K562 (cell line): ENCODE measurements around the gene FOXRED2. TPM values are rescaled to one million over a fixed set of nuclear protein-coding genes. Genes with fewer than 3 reads are reported as not detected.
A peak's percentile ranks its signal among the peaks of the same experiment; 100 is the strongest.

Experiments
- ATAC-seq: fragments of 200-7000 bp; cut with Tn5 transposase; 3 replicates; pipeline ENCODE4 v1.9.1; 2020; ENCODE audit warnings: moderate library complexity
- BruUV-seq: library from RNA; stranded (reverse); fragments of 400-500 nt; replicated peaks from 2 replicates; lab custom pipeline; 2021; lab: Mats Ljungman, UMichigan
- CTCF ChIA-PET: fragments of 300-600 bp; formaldehyde crosslinking; extraction: SDS; loops from one replicate; lab custom pipeline; 2021; ENCODE audit warnings: low intra/inter-chr PET ratio; lab: Yijun Ruan, JAX
- POLR2A ChIA-PET: fragments of 300-600, 350-650 bp; sonication (Branson Sonifier 250); formaldehyde crosslinking; extraction: SDS; loops from one replicate; lab custom pipeline; 2021; ENCODE audit warnings: antibody characterized with exemption, inconsistent platforms; lab: Yijun Ruan, JAX
- DNase-seq, 4 experiments: peaks; one replicate each; pipeline versions ENCODE4 v3.0.0 to v3.0.0-alpha.2; 2011 to 2018; ENCODE audit warnings: low spot score in 3 of 4, mixed read lengths in 3 of 4; ENCODE audit errors: extremely low read depth in 1 of 4
- FAIRE-seq: peaks from 2 replicates; lab custom pipeline; 2011; peaks lifted over from hg19 to GRCh38; lab: Jason Lieb, UNC
- H2AFZ ChIP-seq: 2 replicates; pipeline ENCODE4 v1.6.0; 2011; ENCODE audit warnings: low read depth, low read length, control low read depth, inconsistent platforms
- H3K27ac ChIP-seq: fragments of 200-600 bp; 3 replicates; pipeline ENCODE4 v1.8.0; 2011; ENCODE audit warnings: low read depth, mild to moderate bottlenecking, control low read depth, inconsistent platforms, low read length, moderate library complexity, mixed read lengths; ENCODE audit errors: extremely low read depth
- H3K27me3 ChIP-seq, 2 experiments: fragments of 300-600 bp in 1 of 2; 2 replicates in 1 of 2; 3 replicates in 1 of 2; pipeline versions ENCODE4 v1.6.0 to v1.8.0; 2011; ENCODE audit warnings: inconsistent platforms in 2 of 2, low read length in 2 of 2, mild to moderate bottlenecking in 1 of 2, mixed read lengths in 1 of 2, moderate library complexity in 1 of 2; ENCODE audit not compliant: control insufficient read depth in 2 of 2, insufficient read depth in 2 of 2
- H3K36me3 ChIP-seq: fragments of 300-600 bp; 3 replicates; pipeline ENCODE4 v1.8.0; 2011; ENCODE audit warnings: mild to moderate bottlenecking, low read length, inconsistent platforms; ENCODE audit not compliant: control insufficient read depth, insufficient read depth
- H3K4me1 ChIP-seq, 2 experiments: fragments of 200-600 bp in 1 of 2; replicated peaks in 1 of 2; 2 replicates in 1 of 2; 3 replicates in 1 of 2; pipeline versions ENCODE4 v1.5.1 to v1.8.0; 2011; ENCODE audit warnings: inconsistent platforms in 2 of 2, low read length in 2 of 2, mild to moderate bottlenecking in 1 of 2, mixed read lengths in 1 of 2, moderate library complexity in 1 of 2; ENCODE audit not compliant: control insufficient read depth in 2 of 2, insufficient read depth in 2 of 2
- H3K4me2 ChIP-seq: 2 replicates; pipeline ENCODE4 v1.6.1; 2011; ENCODE audit warnings: low read length, control low read depth, inconsistent platforms, mixed read lengths; ENCODE audit not compliant: insufficient read depth
- H3K4me3 ChIP-seq: fragments of 200-600 bp; sonication (generic), shearing (Covaris generic); 2 replicates; pipeline ENCODE4 v1.5.1; 2016; ENCODE audit warnings: control low read depth, inconsistent platforms
- H3K79me2 ChIP-seq: fragments of 200-600 bp; 3 replicates; pipeline ENCODE4 v1.8.0; 2011; ENCODE audit warnings: low read length, inconsistent platforms; ENCODE audit not compliant: control insufficient read depth, insufficient read depth
- H3K9ac ChIP-seq, 2 experiments: 2 replicates each; pipeline versions ENCODE4 v1.6.0 to v1.6.1; 2011; ENCODE audit warnings: low read depth in 2 of 2, low read length in 2 of 2, control low read depth in 1 of 2, inconsistent platforms in 1 of 2, mild to moderate bottlenecking in 1 of 2, mixed read lengths in 1 of 2; ENCODE audit not compliant: insufficient read depth in 1 of 2
- H3K9me1 ChIP-seq: one replicate; pipeline ENCODE4 v1.6.0; 2011; ENCODE audit warnings: inconsistent platforms, mild to moderate bottlenecking, low read length, moderate library complexity; ENCODE audit not compliant: control insufficient read depth, insufficient read depth
- H3K9me3 ChIP-seq: replicated peaks from 2 replicates; pipeline ENCODE4 v1.5.1; 2011; ENCODE audit warnings: low read depth, low read length, inconsistent platforms; ENCODE audit not compliant: control insufficient read depth, insufficient read depth
- H4K20me1 ChIP-seq: replicated peaks from 2 replicates; pipeline ENCODE4 v1.6.1; 2011; ENCODE audit warnings: low read length, inconsistent platforms, mixed read lengths; ENCODE audit not compliant: control insufficient read depth, insufficient read depth
- ARID1B ChIP-seq: fragments of 450-650 bp; IDR thresholded peaks from 2 replicates; pipeline ENCODE4 v1.6.1; 2016; ENCODE audit warnings: antibody characterized with exemption, mild to moderate bottlenecking, inconsistent platforms
- E2F3 ChIP-seq: fragments of 250-450 bp; sonication (Bioruptor Pico); IDR thresholded peaks from 2 replicates; pipeline ENCODE4 v1.4.0; 2020; ENCODE audit warnings: mild to moderate bottlenecking
- RBM14 ChIP-seq: fragments of 200-400 bp; formaldehyde crosslinking; IDR thresholded peaks from 2 replicates; pipeline ENCODE4 v1.6.1; 2018; ENCODE audit warnings: low read depth, mild to moderate bottlenecking, low read length, moderate library complexity, borderline replicate concordance; ENCODE audit not compliant: insufficient read depth
- SREBF1 ChIP-seq: fragments of 150-350 bp; IDR thresholded peaks from 2 replicates; pipeline ENCODE4 v1.6.1; 2014; ENCODE audit warnings: antibody characterized with exemption, low read depth, low read length, borderline replicate concordance
- WGBS: fragments of 100-300 bp; shearing (Covaris generic); methylation state at CpG from one replicate; pipeline ENCODE4 v1.1.6; 2016; ENCODE audit warnings: low coverage, mixed read lengths; ENCODE audit not compliant: insufficient coverage; ENCODE audit errors: missing lambda C conversion rate; 5-methylcytosine and 5-hydroxymethylcytosine counted together
- in situ Hi-C: fragments of 300-500 bp; cut with MboI; formaldehyde crosslinking; loops from 4 replicates; pipeline ENCODE4 v1.15.0; 2018; ENCODE audit warnings: inconsistent platforms, mixed read lengths
- intact Hi-C: fragments of 100-400 bp; cut with micrococcal nuclease; formaldehyde crosslinking; loops from 2 replicates; pipeline ENCODE4 v1.14.2; 2022
- polyA plus RNA-seq, 8 experiments: library from polyadenylated mRNA; depleted of rRNA in 4 of 8; stranded (reverse) in 5 of 8; unstranded in 3 of 8; fragments of >200 nt; fragmentation: Nextera tagmentation in 2 of 8; fragmentation: Illumina TruSeq in 1 of 8; extraction: Ambion mirVana in 2 of 8; extraction: Trizol in 1 of 8; gene quantifications; 2 replicates each; pipeline versions ENCODE4 v1.2.1 to v1.2.3, GENCODE V29; 2011 to 2014; ENCODE audit warnings: inconsistent platforms in 1 of 8, missing spikeins in 1 of 8
- total RNA-seq, 7 experiments: library from RNA; depleted of rRNA in 6 of 7; stranded (reverse); fragments of >200 nt in 6 of 7; fragmentation: Illumina TruSeq in 2 of 7; extraction: Trizol in 2 of 7; gene quantifications; 2 replicates each; pipeline versions ENCODE4 v1.2.1 to v1.2.3, GENCODE V29; 2011 to 2021; ENCODE audit warnings: low replicate concordance in 1 of 7
- TF ChIP-seq, protein P1 (sequence below): sonication (generic); formaldehyde crosslinking; IDR thresholded peaks from 2 replicates; pipeline ENCODE4 v1.8.1; 2023; ENCODE audit warnings: mild to moderate bottlenecking, missing genetic modification reagents

Gene FOXRED2
- total and polyA plus RNA-seq, 9 of the 15 experiments (the other 6 are each of a cell fraction or from before 2014, with no cell fraction given) = 2.8 to 48.4 (median 7.8) TPM

GRCh38 chr22:36510384-36510783, 3.5 kb upstream of the FOXRED2 start (continued):
- TF ChIP-seq, protein P1, sequence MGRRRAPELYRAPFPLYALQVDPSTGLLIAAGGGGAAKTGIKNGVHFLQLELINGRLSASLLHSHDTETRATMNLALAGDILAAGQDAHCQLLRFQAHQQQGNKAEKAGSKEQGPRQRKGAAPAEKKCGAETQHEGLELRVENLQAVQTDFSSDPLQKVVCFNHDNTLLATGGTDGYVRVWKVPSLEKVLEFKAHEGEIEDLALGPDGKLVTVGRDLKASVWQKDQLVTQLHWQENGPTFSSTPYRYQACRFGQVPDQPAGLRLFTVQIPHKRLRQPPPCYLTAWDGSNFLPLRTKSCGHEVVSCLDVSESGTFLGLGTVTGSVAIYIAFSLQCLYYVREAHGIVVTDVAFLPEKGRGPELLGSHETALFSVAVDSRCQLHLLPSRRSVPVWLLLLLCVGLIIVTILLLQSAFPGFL (CRISPR knock-in tag) = no peak

GRCh38 chr22:36507518-36508010, 724 bp upstream of the FOXRED2 start:
- ChIA-PET CTCF (no interaction called here), POLR2A (interaction anchor here (0.7 to 2.6 kb wide), 7 partner anchors 10 to 27 kb away, joined by 3 to 13 read pairs (median 4); no protein-coding TSS in a partner anchor)
- Histone ChIP-seq H3K4me1 (peaks cover 19 to 31% of the 10 kb centered on the region in 2 experiments), H3K36me3 (peaks cover 49% of the 10 kb centered on the region), H2AFZ (peak overlapping the region; percentile 82), H4K20me1 (no peaks in the 10 kb centered on the region), H3K27me3 (no peaks in the 10 kb centered on the region), H3K4me3 (no peak overlapping the region), H3K79me2 (peaks cover 17% of the 10 kb centered on the region), H3K4me2 (peak overlapping the region; percentile 42), H3K9ac (peak overlapping the region; percentile 45 to 76; a peak in 3 of 4 replicates), H3K27ac (peak overlapping the region; percentile 66), H3K9me1 (no peaks in the 10 kb centered on the region), H3K9me3 (no peaks in the 10 kb centered on the region)
- 59% methylated on average over 5 of the region's 6 CpGs for WGBS
- FAIRE-seq (no peak), ATAC-seq (no peak), DNase-seq (no peak)
- TF ChIP-seq RBM14 = no peak
- TF ChIP-seq ARID1B = 0 out of 2 replicates have a peak, but pooled peaks have one; percentile 6
- TF ChIP-seq SREBF1 = no peak
- no peak for TF ChIP-seq E2F3 (CRISPR knock-in tag)
- intact Hi-C loops = loop anchor here (2.0 kb wide), 1 partner anchor 27 kb away; the partner anchor contains the start of gene TXN2
- TSS peak; percentile 95 for BruUV-seq
- in situ Hi-C loops = no loop called here
